ENCODE results near the gene COL5A3. TPM values are rescaled to one million over a fixed set of nuclear protein-coding genes. Genes with fewer than 3 reads are reported as not detected.

COL5A3 gene
- total RNA-seq, 1 experiment from 2014 or later: 0.18 TPM

GRCh38 chr19:9943744-9944143, 66.6 kb downstream of the COL5A3 start:
- TF ChIP-seq REST (IDR thresholded peaks at IDR 0.05; ENCODE audit: insufficient read depth in 1 of 2, low read depth in 2 of 2, low read length in 1 of 2) (no peak), TCF7L2 (IDR thresholded peaks at IDR 0.05; ENCODE audit: low read depth, low read length) (no peak), POLR2AphosphoS5 (IDR thresholded peaks at IDR 0.05; ENCODE audit: low read depth, low read length) (no peak), CTCF (IDR thresholded peaks at IDR 0.05) (no peak), SIN3A (IDR thresholded peaks at IDR 0.05; ENCODE audit: borderline replicate concordance, insufficient read depth, low read depth, low read length) (no peak)
- ATAC-seq: no peak
- DNase-seq (ENCODE audit: low read depth, low spot score): no peak
- Histone ChIP-seq H3K9me3 (ENCODE audit: control insufficient read depth, insufficient read depth, low read depth, low read length) (no peaks in the 10 kb centered on the region), H3K36me3 (ENCODE audit: control insufficient read depth, insufficient read depth, low read length) (no peaks in the 10 kb centered on the region), H3K4me1 (ENCODE audit: control insufficient read depth, insufficient read depth, low read length) (no peaks in the 10 kb centered on the region), H3K4me3 (ENCODE audit: low read depth in 2 of 2, low read length in 2 of 2) (no peak overlapping the region), H3K27ac (ENCODE audit: low read length) (no peak overlapping the region), H3K27me3 (ENCODE audit: control insufficient read depth, insufficient read depth, low read length) (no peaks in the 10 kb centered on the region)
- in situ Hi-C loops (cut with HindIII; ENCODE audit: low pct_unique_long_range_greater_than_20kb, low sequenced_read_pairs) (no loop called here), intact Hi-C loops (cut with micrococcal nuclease; ENCODE audit: unreplicated experiment) (no loop called here)
- ChIA-PET CTCF (interaction anchor here (0.6 kb wide), 1 partner anchor 58 kb away, joined by 8 read pairs; no protein-coding TSS in a partner anchor), POLR2A (no interaction called here)
- BruUV-seq (replicated peaks): no TSS peak

GRCh38 chr19:9941671-9942070, 68.6 kb downstream of the COL5A3 start:
- BruUV-seq (replicated peaks): no TSS peak
- intact Hi-C loops (cut with micrococcal nuclease; ENCODE audit: unreplicated experiment) (no loop called here), in situ Hi-C loops (cut with HindIII; ENCODE audit: low pct_unique_long_range_greater_than_20kb, low sequenced_read_pairs) (no loop called here)
- H3K4me1 ChIP-seq (ENCODE audit: control insufficient read depth, insufficient read depth, low read length): no peaks in the 10 kb centered on the region
- ATAC-seq (no peak), DNase-seq (ENCODE audit: low read depth, low spot score) (no peak)
- POLR2A ChIA-PET: no interaction called here
- H3K27me3 ChIP-seq (ENCODE audit: control insufficient read depth, insufficient read depth, low read length): no peaks in the 10 kb centered on the region
- H3K36me3 ChIP-seq (ENCODE audit: control insufficient read depth, insufficient read depth, low read length): no peaks in the 10 kb centered on the region
- H3K27ac ChIP-seq (ENCODE audit: low read length): no peak overlapping the region
- TF ChIP-seq REST (IDR thresholded peaks at IDR 0.05; ENCODE audit: insufficient read depth in 1 of 2, low read depth in 2 of 2, low read length in 1 of 2) (no peak), CTCF (IDR thresholded peaks at IDR 0.05) (no peak), TCF7L2 (IDR thresholded peaks at IDR 0.05; ENCODE audit: low read depth, low read length) (no peak), POLR2AphosphoS5 (IDR thresholded peaks at IDR 0.05; ENCODE audit: low read depth, low read length) (no peak), SIN3A (IDR thresholded peaks at IDR 0.05; ENCODE audit: borderline replicate concordance, insufficient read depth, low read depth, low read length) (no peak)
- CTCF ChIA-PET: no interaction called here
- no peak overlapping the region for H3K4me3 ChIP-seq (ENCODE audit: low read depth in 2 of 2, low read length in 2 of 2)
- H3K9me3 ChIP-seq (ENCODE audit: control insufficient read depth, insufficient read depth, low read depth, low read length): no peaks in the 10 kb centered on the region

All from Panc1 (cell line).